HUDEP-2 (cell line): ENCODE results near the gene EDEM2.
"Not testable (repeated sequence)": the region's sequence is repeated elsewhere in the genome, so short reads cannot be mapped to it uniquely, and the experiment has no call there.

Experiments
- DNase-seq, 76 experiments: peaks; one replicate each; lab custom pipeline; 2025; ENCODE audit not compliant: unreplicated experiment in 76 of 76; lab: John Stamatoyannopoulos, UW

Gene EDEM2

DNA sequence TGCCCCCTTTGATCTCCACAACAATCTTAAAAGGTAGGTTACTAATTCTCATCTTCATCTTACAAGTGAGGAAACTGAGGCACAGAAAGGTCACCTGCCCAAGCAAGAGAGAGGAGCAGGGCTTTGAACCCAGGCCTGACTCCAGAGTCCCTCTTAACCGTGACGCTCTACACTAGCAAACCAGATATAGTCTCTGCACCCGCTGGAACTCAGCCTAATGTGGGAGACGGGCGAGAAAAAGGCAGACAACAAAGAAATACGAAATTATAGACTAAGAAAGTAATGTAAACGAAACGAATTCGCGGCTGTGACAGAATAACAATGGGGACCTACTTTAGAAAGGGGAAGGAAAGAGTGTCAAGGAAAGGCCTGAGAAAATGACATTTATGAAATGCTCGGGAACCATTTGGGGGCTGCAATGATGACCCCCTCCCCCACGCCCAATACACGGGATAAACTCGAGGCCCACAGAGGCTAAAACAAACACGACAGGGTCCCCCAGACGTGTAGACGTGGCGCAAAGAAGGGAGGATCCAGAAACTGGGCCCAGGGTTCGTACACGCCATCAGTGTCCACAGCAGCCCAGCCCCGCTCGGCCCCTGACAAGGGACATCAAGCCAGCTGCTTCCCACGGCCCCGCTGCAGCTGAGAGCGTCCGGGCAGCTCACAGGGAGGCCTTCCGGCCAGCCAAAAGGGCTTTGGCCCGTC, 55.2 kb downstream of the EDEM2 start:
- peak in 17 of 76 experiments; percentile 2 to 46 (median 8) for DNase-seq

GRCh38 chr20:35088231-35089145, 58.6 kb downstream of the EDEM2 start:
- no peak for DNase-seq

- DNase-seq: no peak
Measured at GRCh38 chr20:35087791-35088190, 59.3 kb downstream of the EDEM2 start.

DNA sequence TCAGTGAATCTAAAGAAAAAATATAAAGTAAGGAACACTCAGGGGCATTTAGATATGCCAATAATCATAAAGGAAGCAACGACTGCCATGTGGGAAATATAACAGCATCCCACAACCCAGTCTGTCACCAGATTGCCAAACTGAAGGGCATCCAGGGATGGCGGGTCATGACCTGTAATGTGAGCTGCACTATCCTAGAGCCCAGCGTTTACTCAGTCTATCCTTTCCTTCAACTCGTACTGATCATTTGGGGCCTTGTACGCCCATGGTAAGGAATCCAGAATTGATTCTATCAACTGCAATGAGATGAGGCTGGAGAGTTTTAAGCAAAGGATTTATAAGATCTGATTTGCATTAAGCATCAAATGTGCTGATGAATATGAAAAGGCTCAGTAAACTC, 59.8 kb downstream of the EDEM2 start:
- no peak for DNase-seq

GRCh38 chr20:35085477-35086225, 61.5 kb downstream of the EDEM2 start:
- peak in 5 of 76 experiments; percentile 6 to 16 (median 10) for DNase-seq

DNA sequence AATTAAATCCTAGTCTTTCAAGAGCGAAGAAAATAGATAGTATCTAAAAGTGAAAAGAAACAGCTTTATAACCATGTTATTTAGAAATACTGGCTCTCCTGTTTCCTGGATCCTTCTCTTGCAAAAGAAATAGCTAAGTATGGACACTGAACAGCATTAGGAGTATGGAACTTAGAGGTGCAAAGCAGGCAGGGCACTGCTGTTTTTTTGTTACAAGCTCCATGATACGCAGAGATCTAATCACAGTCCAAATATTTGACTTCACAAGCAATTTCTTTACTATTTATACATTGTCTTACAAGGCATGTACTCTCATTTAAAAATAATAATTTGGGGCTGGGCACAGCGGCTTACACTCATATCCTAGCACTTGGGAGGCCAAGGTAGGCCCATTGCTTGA, 62.1 kb downstream of the EDEM2 start:
- no peak for DNase-seq

DNA sequence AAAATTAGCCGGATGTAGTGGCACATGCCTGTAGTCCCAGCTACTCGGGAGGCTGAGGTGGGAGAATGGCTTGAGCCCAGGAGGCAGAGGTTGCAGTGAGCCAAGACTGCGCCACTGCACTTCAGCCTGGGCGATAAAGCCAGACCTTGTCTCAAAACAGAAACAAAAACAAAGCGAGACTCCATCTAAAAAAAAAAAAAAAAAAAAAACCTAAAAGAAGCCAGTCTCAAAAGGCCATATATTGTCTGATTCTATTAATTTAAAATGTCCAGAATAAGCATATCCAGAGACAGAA, 66.8 kb downstream of the EDEM2 start:
- not testable (repeated sequence) for DNase-seq

GRCh38 chr20:35079472-35080347, 67.4 kb downstream of the EDEM2 start:
- no peak for DNase-seq

DNA sequence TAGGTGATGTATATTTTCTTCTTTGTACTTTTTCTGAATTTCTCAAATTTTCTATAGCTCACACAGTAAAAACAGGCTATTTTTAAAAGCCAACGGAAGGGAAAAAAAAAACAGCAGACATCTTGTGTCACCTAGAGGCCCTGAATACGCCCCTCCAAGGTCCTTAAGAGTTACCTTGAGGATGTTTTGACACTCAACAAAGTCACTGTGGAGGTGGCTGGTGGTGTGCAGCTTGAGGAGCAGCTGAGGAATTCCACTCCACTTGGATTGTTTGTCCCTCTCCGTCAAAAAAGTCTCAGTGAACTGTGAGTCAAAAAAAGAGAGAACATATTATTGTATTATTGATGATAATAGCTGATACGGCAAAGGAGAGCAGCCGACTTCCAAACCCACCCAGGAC, 69.3 kb downstream of the EDEM2 start:
- no peak for DNase-seq

GRCh38 chr20:35077341-35077740, 69.8 kb downstream of the EDEM2 start:
- no peak for DNase-seq

DNA sequence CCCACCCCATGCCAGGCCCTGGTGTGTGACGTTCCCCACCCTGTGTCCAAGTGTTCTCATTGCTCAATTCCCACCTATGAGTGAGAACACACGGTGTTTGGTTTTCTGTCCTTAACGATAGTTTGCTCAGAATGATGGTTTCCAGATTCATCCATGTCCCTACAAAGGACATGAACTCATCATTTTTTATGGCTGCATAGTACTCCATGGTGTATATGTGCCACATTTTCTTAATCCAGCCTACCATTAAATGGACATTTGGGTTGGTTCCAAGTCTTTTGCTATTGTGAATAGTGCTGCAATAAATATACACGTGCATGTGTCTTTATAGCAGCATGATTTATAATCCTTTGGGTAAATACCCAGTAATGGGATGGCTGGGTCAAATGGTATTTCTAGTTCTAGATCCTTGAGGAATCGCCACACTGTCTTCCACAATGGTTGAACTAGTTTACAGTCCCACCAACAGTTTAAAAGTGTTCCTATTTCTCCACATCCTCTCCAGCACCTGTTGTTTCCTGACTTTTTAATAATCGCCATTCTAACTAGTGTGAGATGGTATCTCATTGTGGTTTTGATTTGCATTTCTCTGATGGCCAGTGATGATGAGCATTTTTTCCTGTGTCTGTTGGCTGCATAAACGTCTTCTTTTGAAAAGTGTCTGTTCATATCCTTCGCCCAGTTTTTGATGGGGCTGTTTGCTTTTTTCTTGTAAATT, 75.5 kb downstream of the EDEM2 start:
- DNase-seq: not testable (repeated sequence)

GRCh38 chr20:35066194-35066593, 80.9 kb downstream of the EDEM2 start:
- DNase-seq: no peak
